ENCODE results near the gene TRAPPC2.

Gene TRAPPC2

DNA sequence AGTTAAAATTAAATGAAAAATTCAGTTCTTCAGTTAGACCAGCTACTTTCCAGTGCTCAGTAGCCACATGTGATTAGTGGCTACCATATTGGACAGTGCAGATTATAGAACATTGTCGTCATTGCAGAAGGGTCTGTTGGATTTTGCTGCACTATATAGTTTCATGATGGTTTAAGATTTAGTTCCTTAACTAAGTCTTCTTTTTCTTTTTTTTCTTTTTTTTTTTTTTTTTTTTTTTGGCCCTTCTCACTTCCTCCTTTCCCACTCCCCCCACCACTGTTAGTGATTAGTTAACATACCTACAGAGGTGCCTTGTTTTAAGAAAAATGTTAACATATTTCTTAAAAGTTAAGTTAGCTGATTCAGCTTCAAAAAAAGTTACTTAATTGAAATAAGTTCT is 36.4 kb downstream of the TRAPPC2 start:
- peaks cover 44% of the 10 kb centered on the region for H3K4me1 Mint-ChIP-seq (ENCODE audit: low read depth)

DNA sequence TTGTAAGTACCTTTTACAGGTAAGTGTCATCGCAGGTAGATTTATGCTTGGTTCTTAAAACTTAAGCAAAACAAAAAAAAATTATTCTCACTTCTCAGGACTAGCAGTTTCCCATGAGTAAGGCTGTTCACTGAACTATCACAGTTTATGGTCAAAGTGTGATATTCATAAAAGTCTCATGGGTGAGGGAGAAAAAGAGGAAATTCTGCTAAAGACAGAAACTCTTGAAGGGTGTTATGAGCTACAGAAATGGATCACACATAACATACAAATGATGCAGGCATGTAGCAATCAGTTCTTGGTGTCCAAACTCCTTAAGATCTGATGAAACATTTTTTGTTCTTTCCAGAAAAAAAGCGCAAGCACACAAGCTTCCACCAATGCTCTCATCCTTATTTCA is 37.0 kb downstream of the TRAPPC2 start:
- H3K36me3 Mint-ChIP-seq (ENCODE audit: low read depth): peaks cover 9% of the 10 kb centered on the region
- peaks cover 48% of the 10 kb centered on the region for H3K4me1 Mint-ChIP-seq (ENCODE audit: low read depth)
- no peak overlapping the region for H3K27ac Mint-ChIP-seq
- no peak overlapping the region for H3K4me3 Mint-ChIP-seq
- H3K27me3 Mint-ChIP-seq (ENCODE audit: low read depth): no peaks in the 10 kb centered on the region
- no peaks in the 10 kb centered on the region for H3K9me3 Mint-ChIP-seq

More for the DNA sequence above, 36.4 kb downstream of the TRAPPC2 start:
- Mint-ChIP-seq H3K36me3 (ENCODE audit: low read depth) (peaks cover 9% of the 10 kb centered on the region), H3K27me3 (ENCODE audit: low read depth) (no peaks in the 10 kb centered on the region), H3K27ac (no peak overlapping the region), H3K4me3 (no peak overlapping the region), H3K9me3 (no peaks in the 10 kb centered on the region)

DNA sequence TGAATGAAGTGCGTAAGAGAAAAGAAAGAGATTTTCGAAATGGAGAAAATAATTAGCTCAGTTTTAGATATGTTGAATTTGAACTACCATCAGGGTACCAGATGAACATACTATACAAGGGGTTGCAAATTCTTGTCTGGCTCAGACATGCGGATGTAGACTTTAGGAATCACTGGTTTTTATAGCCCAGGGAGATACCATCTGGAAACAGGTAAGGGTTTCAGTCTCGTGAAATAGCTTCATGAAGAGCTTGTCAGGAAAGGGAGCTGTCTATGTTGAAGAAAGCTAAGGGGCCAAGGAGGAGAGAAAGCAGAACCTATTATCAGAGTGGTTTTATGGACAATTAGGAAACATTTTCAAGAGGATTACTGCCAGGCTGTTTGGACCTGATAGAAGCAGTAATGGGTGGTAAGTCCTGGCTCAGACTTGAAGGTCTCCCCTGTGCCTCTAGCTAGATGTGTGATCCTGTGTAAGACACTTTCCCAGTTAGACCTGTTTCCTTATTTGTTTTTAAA is 38.8 kb downstream of the TRAPPC2 start:
- Mint-ChIP-seq H3K4me3 (no peak overlapping the region), H3K36me3 (ENCODE audit: low read depth) (peaks cover 7% of the 10 kb centered on the region), H3K27ac (no peak overlapping the region), H3K4me1 (ENCODE audit: low read depth) (peaks cover 44% of the 10 kb centered on the region), H3K9me3 (no peaks in the 10 kb centered on the region), H3K27me3 (ENCODE audit: low read depth) (no peaks in the 10 kb centered on the region)

DNA sequence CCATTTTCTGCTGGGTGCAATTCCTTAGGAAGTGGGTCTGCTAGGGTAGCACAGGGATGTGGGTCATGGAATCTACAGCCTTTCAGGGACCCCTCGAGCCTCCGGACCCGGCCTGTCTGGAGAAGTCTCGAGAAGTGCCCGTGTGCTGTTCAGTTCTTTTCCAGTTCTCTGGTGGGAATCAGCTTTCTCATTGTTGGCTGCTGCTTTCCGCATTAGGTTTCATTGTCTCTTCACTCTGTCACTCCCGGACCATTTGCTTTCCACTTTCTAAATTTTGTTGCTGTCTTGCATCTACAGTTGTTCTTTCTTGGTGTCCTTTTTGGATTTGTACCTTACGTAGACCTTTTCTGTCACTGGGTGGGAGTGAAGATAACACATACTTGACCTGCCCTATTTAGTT is 39.4 kb downstream of the TRAPPC2 start:
- peaks cover 7% of the 10 kb centered on the region for H3K36me3 Mint-ChIP-seq (ENCODE audit: low read depth)
- no peak overlapping the region for H3K4me3 Mint-ChIP-seq
- H3K27me3 Mint-ChIP-seq (ENCODE audit: low read depth): no peaks in the 10 kb centered on the region
- H3K4me1 Mint-ChIP-seq (ENCODE audit: low read depth): peaks cover 49% of the 10 kb centered on the region
- no peak overlapping the region for H3K27ac Mint-ChIP-seq
- H3K9me3 Mint-ChIP-seq: no peaks in the 10 kb centered on the region

DNA sequence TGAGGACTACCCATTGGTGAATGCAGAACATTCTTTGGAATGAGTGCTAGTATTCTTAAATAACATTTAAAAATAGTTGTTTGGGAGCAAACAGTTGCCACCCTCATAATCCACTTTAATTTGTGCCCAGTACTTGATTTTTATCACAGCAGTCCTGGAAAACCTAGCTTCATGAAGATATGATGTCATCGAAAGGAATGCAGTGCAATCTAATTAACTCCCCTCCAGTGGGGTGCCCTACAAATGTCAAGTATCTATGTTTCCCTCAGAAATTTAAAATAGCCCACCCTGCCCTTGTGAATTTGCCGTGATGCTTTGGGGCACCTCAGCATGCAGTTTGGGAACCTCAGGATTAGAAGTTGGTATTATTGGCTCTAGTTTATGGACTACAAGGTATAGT is 40.1 kb downstream of the TRAPPC2 start:
- Mint-ChIP-seq H3K27ac (no peak overlapping the region), H3K9me3 (no peaks in the 10 kb centered on the region), H3K4me1 (ENCODE audit: low read depth) (peaks cover 47% of the 10 kb centered on the region), H3K4me3 (no peak overlapping the region), H3K27me3 (ENCODE audit: low read depth) (no peaks in the 10 kb centered on the region), H3K36me3 (ENCODE audit: low read depth) (peaks cover 6% of the 10 kb centered on the region)

DNA sequence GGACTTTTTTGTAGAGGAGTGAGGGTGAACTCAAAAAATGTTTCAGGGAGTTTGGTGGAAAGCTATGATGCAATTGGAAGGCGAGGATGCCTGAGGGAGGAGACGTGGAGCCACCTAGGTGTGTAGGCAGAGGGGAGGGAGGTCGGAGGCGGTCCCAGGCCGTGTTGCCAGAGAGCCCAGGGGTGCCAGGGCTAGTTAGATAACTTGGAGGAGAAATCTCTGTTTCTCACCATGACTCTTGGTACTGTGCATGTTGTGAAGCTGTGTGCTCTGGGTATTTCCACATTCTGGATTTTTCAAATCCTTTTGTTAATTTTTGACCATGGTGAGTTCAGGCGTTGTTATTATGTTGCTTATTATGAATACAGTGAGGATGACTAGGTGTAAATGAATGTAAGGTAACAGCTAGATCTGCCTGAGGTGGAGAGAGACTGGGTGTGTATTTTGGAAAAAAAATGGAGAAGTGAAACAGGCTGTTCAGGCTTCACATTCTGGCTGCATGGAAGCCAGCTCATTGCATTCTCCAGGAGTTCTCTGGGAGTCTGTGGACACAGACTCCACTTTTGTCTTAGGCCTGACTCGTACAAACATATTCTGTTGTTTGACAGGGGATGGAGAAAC is 41.0 kb downstream of the TRAPPC2 start:
- no peak overlapping the region for H3K4me3 Mint-ChIP-seq
- no peaks in the 10 kb centered on the region for H3K27me3 Mint-ChIP-seq (ENCODE audit: low read depth)
- no peaks in the 10 kb centered on the region for H3K9me3 Mint-ChIP-seq
- H3K36me3 Mint-ChIP-seq (ENCODE audit: low read depth): peaks cover 4% of the 10 kb centered on the region
- H3K27ac Mint-ChIP-seq: no peak overlapping the region
- H3K4me1 Mint-ChIP-seq (ENCODE audit: low read depth): peaks cover 46% of the 10 kb centered on the region

DNA sequence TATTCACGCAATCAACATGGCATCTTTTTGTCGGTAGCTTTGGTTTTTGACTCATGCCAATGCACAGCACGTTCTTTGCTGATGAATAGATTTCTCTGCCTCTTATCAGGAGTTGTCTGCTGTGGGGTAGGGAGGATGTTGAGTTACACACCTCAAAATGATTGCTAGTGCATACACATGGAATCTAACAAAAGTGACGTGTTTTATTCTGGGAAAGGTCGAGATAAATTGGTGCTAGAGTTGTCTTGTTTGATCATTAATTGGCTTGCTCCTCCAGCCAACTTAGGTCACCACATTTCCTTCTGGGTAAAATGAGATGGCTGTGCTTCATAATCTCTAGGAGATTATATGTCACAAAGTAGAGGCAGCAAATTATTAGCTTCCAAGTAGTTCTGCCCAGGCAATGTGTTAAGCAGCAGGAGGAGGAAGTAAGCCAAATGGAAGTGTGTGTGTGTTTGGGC is 41.6 kb downstream of the TRAPPC2 start:
- Mint-ChIP-seq H3K27ac (peak overlapping the region; percentile 62), H3K9me3 (no peaks in the 10 kb centered on the region), H3K36me3 (ENCODE audit: low read depth) (peaks cover 4% of the 10 kb centered on the region), H3K4me3 (no peak overlapping the region), H3K4me1 (ENCODE audit: low read depth) (peaks cover 49% of the 10 kb centered on the region), H3K27me3 (ENCODE audit: low read depth) (no peaks in the 10 kb centered on the region)

DNA sequence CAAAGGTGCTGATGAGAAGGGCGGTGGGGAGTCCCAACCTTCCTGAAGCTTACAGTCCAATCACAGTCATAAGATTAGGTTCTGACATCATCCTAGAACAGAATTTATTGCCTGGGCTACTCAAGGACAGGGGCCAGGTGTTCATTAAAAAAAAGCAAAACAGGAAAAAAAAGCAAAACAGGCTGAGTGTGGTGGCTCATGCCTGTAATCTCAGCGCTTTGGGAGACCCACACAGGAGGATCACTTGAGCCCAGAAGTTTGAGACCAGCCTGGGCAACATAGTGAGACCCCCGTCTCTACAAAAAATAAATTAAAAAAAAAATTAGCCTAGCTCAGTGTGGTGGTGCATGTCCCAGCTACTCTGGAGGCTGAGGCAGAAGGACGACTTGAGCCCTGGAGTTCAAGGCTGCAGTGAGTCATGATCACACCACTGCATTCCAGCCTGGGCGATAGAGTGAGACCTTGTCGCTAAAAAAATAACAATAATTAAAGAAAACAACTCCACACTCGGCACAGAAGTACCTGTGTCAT is 42.5 kb downstream of the TRAPPC2 start:
- Mint-ChIP-seq H3K27me3 (ENCODE audit: low read depth) (no peaks in the 10 kb centered on the region), H3K4me1 (ENCODE audit: low read depth) (peaks cover 49% of the 10 kb centered on the region), H3K4me3 (no peak overlapping the region), H3K9me3 (no peaks in the 10 kb centered on the region), H3K27ac (no peak overlapping the region), H3K36me3 (ENCODE audit: low read depth) (peaks cover 4% of the 10 kb centered on the region)

DNA sequence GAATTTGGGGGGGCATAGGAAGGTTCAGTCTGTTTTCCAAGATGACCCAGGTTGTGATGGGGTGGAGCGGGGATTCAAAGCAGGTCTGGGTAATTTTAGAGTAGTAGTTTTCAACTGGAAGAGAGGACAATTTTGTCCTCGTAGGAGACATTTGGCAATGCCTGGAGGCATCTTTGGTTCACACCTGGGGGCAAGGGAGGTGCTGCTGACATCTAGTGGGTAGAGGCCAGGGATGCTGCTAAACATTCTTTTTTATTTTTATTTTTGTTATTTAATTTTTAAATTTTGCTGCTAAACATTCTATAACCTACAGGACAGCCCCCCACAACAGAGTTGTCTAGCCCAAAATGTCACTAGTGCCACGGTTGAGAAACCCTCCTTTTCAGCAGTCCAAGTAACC is 43.6 kb downstream of the TRAPPC2 start:
- H3K9me3 Mint-ChIP-seq: no peaks in the 10 kb centered on the region
- no peaks in the 10 kb centered on the region for H3K27me3 Mint-ChIP-seq (ENCODE audit: low read depth)
- H3K36me3 Mint-ChIP-seq (ENCODE audit: low read depth): peaks cover 4% of the 10 kb centered on the region
- no peak overlapping the region for H3K27ac Mint-ChIP-seq
- H3K4me3 Mint-ChIP-seq: no peak overlapping the region
- peaks cover 45% of the 10 kb centered on the region for H3K4me1 Mint-ChIP-seq (ENCODE audit: low read depth)

DNA sequence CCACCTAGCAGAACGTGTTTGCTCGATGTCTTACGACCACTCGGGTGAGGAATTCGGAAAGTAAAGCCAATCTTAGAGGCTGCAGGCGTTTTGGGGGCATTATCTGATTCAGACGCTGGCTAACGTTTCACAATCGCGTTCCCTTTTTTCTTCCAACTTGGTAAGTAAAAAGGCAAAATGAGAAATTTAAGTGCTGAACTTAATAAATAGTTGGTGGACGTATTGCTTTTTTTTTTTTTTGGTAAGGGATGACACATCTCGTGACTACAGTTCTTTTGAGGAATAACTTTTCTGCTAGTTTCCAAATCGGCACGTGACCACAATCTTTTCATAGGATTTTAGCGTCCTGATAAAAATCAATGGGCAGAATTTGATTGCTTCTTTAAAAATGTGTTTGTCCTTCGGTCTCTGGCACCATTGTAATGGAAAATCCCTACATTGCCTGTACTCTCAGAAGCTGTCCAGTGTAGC is 44.6 kb downstream of the TRAPPC2 start:
- H3K27me3 Mint-ChIP-seq (ENCODE audit: low read depth): no peaks in the 10 kb centered on the region
- H3K27ac Mint-ChIP-seq: peak overlapping the region; percentile 70
- H3K4me1 Mint-ChIP-seq (ENCODE audit: low read depth): peaks cover 36% of the 10 kb centered on the region
- peak overlapping the region; percentile 90 for H3K4me3 Mint-ChIP-seq
- H3K36me3 Mint-ChIP-seq (ENCODE audit: low read depth): no peaks in the 10 kb centered on the region
- no peaks in the 10 kb centered on the region for H3K9me3 Mint-ChIP-seq

DNA sequence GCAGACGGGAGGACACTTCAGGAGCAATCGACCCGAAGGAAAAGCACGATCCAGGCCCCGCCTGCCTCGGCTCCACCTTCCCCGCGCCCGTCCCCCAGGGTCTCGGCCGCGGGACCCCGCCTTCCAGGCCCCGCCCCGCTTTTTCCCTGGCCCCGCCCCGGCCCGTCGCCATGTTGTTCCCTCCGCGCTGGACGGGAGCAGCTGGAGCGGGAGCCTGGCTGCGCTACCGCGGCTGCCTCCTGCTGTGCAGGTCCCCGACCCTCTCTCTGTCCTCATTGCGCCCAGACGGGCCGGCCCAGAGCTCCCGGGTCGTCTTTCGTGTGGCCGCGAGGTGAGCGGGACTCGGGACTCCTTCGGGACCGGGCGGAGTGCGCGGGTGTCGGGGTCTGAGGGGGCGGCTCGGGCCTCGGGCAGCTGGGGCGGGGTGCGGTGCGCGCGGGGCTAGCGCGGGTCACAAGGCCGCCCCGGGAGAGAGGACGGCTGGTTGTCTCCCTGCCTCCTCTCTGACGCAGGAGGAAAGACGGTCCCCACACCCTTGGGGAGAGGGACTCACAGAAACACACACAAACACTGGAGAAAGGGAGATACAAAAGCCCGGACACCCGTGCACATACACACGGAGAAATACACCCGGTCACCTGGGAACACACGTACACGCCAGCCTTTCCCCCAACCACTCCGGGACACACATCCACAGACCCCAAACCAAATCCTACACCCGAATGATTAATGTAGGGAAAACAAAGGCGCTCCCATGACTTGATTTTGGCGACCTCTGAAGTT is 45.3 kb downstream of the TRAPPC2 start, which contains the start of gene RAB9A:
Gene RAB9A (plus strand): TSS at position 171 of the 783 bp plus-strand sequence. CDS start 19,619 bp downstream, outside the sequence.
- Mint-ChIP-seq H3K9me3 (no peaks in the 10 kb centered on the region), H3K4me3 (peak within 1 kb of the TSS; percentile 90), H3K27ac (peak within 1 kb of the TSS; percentile 93), H3K27me3 (ENCODE audit: low read depth) (no peaks in the 10 kb centered on the region), H3K36me3 (ENCODE audit: low read depth) (no peaks in the 10 kb centered on the region), H3K4me1 (ENCODE audit: low read depth) (peaks cover 34% of the 10 kb centered on the region)

DNA sequence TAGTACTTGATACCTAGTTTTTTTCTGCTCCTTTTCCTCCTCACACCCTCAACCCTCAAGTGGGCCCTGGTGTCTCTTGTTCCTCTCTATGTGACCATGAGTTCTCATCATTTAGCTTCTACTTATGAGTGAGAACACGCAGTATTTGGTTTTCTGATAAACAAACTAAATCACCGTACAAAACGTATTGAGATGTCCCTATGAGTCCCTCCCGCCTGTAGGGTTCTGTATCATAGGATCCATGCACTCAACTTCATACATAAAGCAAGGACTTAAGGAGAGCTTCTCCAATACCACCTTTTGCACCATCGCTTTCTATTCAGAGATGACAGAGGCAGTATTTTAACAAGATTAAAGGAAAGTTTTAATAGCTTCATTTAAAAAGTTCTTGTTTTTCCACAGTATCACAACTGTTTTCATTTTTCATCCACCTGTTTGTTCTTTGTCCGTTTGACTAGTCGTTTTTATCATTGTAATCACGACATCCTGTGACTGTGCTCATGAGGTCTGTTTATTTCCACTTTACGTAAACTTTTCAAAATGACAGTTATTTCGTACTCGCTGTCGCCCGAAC is 45.9 kb downstream of the TRAPPC2 start:
- H3K4me3 Mint-ChIP-seq: peak overlapping the region; percentile 90
- H3K36me3 Mint-ChIP-seq (ENCODE audit: low read depth): no peaks in the 10 kb centered on the region
- peak overlapping the region; percentile 93 for H3K27ac Mint-ChIP-seq
- no peaks in the 10 kb centered on the region for H3K9me3 Mint-ChIP-seq
- H3K27me3 Mint-ChIP-seq (ENCODE audit: low read depth): no peaks in the 10 kb centered on the region
- H3K4me1 Mint-ChIP-seq (ENCODE audit: low read depth): peaks cover 29% of the 10 kb centered on the region

DNA sequence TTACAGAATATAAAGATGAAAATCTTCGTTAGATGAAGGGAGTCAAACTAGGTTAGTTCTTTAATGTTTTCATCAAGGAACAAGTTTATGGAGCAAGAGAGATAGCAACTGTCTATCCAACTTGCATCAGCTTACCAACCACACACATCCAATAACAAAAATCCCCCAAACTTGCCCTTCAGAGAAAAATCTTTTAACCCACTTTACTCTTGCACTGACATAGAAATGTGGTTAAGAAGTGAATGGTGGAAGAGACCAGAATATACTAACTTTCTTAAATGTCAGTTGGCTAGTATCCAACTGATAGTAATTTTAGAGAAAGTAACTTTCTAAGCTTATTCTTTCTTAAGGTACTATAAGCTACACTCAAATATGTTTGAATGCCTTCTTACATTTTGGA is 47.2 kb downstream of the TRAPPC2 start:
- H3K36me3 Mint-ChIP-seq (ENCODE audit: low read depth): no peaks in the 10 kb centered on the region
- no peaks in the 10 kb centered on the region for H3K27me3 Mint-ChIP-seq (ENCODE audit: low read depth)
- peak overlapping the region; percentile 57 for H3K27ac Mint-ChIP-seq
- peaks cover 18% of the 10 kb centered on the region for H3K4me1 Mint-ChIP-seq (ENCODE audit: low read depth)
- no peaks in the 10 kb centered on the region for H3K9me3 Mint-ChIP-seq
- H3K4me3 Mint-ChIP-seq: no peak overlapping the region

DNA sequence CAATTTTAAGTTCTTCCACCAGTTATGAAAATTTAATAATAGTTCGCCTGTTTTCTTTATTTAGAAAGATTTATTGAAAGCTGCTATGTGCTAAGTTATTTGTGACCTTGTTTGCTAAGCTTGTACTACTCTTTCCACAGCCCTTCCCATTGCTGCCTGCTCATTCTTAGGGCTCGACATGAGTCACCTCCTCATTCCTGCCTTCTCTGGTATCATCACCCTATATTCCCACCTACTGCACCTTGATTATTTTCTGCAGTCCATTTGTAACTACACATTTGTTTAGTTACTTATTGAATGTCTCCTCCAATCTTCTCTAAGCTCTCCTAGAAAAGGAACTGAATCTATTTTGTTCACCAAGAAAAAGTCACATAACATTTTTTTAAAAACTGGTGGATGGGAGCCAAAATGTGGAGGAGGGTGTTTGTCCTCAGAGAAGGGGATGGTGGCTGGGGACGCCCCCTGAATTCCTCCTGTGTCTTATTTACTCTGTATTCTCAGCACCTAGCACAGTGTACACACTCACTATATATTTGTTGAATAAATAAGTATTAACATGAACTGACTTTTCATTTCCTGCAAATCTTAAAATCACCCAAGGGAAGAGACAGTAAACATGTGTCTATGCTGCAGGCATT is 49.2 kb downstream of the TRAPPC2 start:
- H3K9me3 Mint-ChIP-seq: no peaks in the 10 kb centered on the region
- peaks cover 10% of the 10 kb centered on the region for H3K4me1 Mint-ChIP-seq (ENCODE audit: low read depth)
- no peaks in the 10 kb centered on the region for H3K27me3 Mint-ChIP-seq (ENCODE audit: low read depth)
- peaks cover 3% of the 10 kb centered on the region for H3K36me3 Mint-ChIP-seq (ENCODE audit: low read depth)
- no peak overlapping the region for H3K4me3 Mint-ChIP-seq
- H3K27ac Mint-ChIP-seq: no peak overlapping the region

Data from T-helper 1 cell treated with Interleukin-12 subunit alpha and Interleukin-12 subunit beta and Interleukin-4 antibody, amounts not matched to agents 30 μg/mL and 1 μg/mL, for 36 hours (primary cell).